ENCODE results near the gene THTPA. TPM values are rescaled to one million over a fixed set of nuclear protein-coding genes. Genes with fewer than 3 reads are reported as not detected.

THTPA gene
- total and polyA plus RNA-seq, 2 of the 13 experiments (the other 11 are each of a cell fraction or from before 2014, with no cell fraction given) = 7.4 to 8.7 TPM

DNA sequence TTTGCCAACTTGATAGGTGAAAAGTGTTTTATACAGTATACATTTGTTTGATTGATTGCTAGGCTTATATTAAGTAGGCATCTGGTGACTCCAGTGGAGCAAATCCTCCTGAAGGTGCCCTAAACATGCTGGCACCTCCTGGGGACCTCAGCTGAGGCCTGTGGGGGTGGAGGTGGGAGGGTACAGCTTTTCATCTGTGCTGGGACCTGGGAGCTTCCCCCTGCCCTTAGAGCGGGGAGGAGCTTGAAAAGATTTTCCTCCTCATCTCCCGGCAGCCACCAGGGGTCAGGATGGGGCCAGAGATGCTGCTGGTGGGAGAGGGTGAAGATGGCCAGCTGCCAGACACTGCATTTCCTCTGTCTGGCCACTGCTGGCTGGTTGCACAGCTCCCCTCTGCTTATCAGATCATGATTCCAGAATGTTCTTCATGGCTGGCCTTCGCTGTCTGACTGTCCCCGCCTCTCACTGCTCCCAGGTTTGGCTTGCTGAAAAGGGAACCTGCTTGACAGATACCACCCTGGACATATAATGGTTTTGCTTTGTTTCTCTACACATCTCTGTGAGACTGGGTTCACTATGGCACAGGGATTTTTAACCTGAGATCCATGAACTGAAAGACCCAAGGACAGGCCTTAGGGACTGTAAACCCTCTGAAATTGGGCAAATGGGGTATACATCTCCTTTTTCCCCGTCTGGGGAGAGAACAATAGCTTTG, 33.0 kb downstream of the THTPA start (continued):
- TF ChIP-seq SUZ12 (IDR thresholded peaks at IDR 0.05; ENCODE audit: low read depth, low read length) = no peak
- no peak for TF ChIP-seq KDM5A (IDR thresholded peaks at IDR 0.05; ENCODE audit: borderline replicate concordance, low read length)
- no peak for TF ChIP-seq ZNF674 (CRISPR knock-in tag; IDR thresholded peaks at IDR 0.05; ENCODE audit: low read depth)
- peak; percentile 97 for TF ChIP-seq ZNF34 (CRISPR knock-in tag; IDR thresholded peaks at IDR 0.05; ENCODE audit: borderline replicate concordance)
- peak; percentile 82 for TF ChIP-seq ARHGAP35 (CRISPR knock-in tag; IDR thresholded peaks at IDR 0.05; ENCODE audit: borderline replicate concordance)
- no peak for TF ChIP-seq ATAD3A (CRISPR knock-in tag; IDR thresholded peaks at IDR 0.05)
- TF ChIP-seq ZNF280D (CRISPR knock-in tag; IDR thresholded peaks at IDR 0.05) = peak; percentile 96
- peak; percentile 99 for TF ChIP-seq PHF5A (CRISPR knock-in tag; IDR thresholded peaks at IDR 0.05; ENCODE audit: low read depth, unreplicated experiment)
- TF ChIP-seq ZNF274 (CRISPR knock-in tag; IDR thresholded peaks at IDR 0.05) = peak; percentile 93
- peak; percentile 92 for TF ChIP-seq ZNF317 (CRISPR knock-in tag; IDR thresholded peaks at IDR 0.05)
- peak; percentile 100 for TF ChIP-seq ZNF619 (CRISPR knock-in tag; IDR thresholded peaks at IDR 0.05)
- TF ChIP-seq ZNF782 (CRISPR knock-in tag; IDR thresholded peaks at IDR 0.05; ENCODE audit: borderline replicate concordance) = peak; percentile 99
- 0 out of 2 replicates have a peak, but pooled peaks have one; percentile 41 for TF ChIP-seq ZNF589 (CRISPR knock-in tag; conservative IDR thresholded peaks at IDR 0.05)
- TF ChIP-seq HES4 (CRISPR knock-in tag; IDR thresholded peaks at IDR 0.05; ENCODE audit: borderline replicate concordance) = peak; percentile 64
- peak; percentile 80 for TF ChIP-seq STAT5B (CRISPR knock-in tag; IDR thresholded peaks at IDR 0.05)
- TF ChIP-seq, protein P1, sequence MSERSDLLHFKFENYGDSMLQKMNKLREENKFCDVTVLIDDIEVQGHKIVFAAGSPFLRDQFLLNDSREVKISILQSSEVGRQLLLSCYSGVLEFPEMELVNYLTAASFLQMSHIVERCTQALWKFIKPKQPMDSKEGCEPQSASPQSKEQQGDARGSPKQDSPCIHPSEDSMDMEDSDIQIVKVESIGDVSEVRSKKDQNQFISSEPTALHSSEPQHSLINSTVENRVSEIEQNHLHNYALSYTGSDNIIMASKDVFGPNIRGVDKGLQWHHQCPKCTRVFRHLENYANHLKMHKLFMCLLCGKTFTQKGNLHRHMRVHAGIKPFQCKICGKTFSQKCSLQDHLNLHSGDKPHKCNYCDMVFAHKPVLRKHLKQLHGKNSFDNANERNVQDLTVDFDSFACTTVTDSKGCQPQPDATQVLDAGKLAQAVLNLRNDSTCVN (CRISPR knock-in tag; IDR thresholded peaks at IDR 0.05; ENCODE audit: borderline replicate concordance) = peak; percentile 87; the same call in 1 of the 2 replicates
- TF ChIP-seq KMT2B (CRISPR knock-in tag; IDR thresholded peaks at IDR 0.05) = peak; percentile 91
- TF ChIP-seq TAF15 (IDR thresholded peaks at IDR 0.05; ENCODE audit: low read depth, low read length, poor library complexity, severe bottlenecking) = no peak
- TF ChIP-seq ZNF326 (CRISPR knock-in tag; IDR thresholded peaks at IDR 0.05; ENCODE audit: borderline replicate concordance) = 0 out of 2 replicates have a peak, but pooled peaks have one; percentile 43
- peak; percentile 100 for TF ChIP-seq REPIN1 (CRISPR knock-in tag; IDR thresholded peaks at IDR 0.05; ENCODE audit: borderline replicate concordance, low read depth)
- TF ChIP-seq, protein P2, sequence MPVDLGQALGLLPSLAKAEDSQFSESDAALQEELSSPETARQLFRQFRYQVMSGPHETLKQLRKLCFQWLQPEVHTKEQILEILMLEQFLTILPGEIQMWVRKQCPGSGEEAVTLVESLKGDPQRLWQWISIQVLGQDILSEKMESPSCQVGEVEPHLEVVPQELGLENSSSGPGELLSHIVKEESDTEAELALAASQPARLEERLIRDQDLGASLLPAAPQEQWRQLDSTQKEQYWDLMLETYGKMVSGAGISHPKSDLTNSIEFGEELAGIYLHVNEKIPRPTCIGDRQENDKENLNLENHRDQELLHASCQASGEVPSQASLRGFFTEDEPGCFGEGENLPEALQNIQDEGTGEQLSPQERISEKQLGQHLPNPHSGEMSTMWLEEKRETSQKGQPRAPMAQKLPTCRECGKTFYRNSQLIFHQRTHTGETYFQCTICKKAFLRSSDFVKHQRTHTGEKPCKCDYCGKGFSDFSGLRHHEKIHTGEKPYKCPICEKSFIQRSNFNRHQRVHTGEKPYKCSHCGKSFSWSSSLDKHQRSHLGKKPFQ (CRISPR knock-in tag; IDR thresholded peaks at IDR 0.05; ENCODE audit: insufficient replicate concordance) = no peak
- TF ChIP-seq PPARG (CRISPR knock-in tag; conservative IDR thresholded peaks at IDR 0.05) = peak; percentile 76

Measured in HepG2 (cell line).